Measurements from ENCODE around the gene SNIP1.

DNA sequence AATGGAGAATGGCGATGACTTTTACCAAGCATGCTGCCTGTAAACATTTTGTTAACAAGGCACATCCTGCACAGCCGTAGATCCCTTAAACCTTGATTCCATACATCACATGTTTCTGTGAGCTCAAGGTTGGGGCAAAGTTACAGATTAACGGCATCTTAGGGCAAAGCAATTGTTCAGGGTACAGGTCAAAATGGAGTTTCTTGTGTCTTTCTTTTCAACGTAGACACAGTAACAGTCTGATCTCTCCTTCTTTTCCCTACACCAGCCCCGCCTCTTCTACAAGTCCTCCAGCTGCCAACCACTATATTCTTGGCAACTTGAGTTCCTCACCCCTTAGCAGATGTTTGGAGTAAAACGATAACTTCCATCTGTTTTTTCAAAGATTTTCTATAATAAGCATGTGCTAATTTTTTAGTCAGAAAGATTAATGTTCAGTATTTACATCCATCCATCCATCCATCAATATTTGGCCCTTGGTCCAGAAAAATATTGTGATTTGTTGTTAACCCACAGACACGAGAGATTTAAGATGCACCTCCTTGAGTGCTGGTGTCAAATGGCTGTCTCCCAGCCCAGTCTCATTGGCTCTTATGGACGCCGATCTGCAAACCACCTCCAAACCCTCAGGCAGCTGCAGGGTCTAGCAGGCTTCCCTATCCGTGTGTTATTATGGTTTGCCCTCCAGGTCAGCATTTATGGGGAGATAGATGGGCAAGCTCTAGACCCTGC, 6.5 kb upstream of the SNIP1 start:
- no peak for TF ChIP-seq USF2 (IDR thresholded peaks at IDR 0.05; ENCODE audit: low read length)
- TF ChIP-seq TEAD4 (IDR thresholded peaks at IDR 0.05; ENCODE audit: low read depth, low read length), result no peak
- TF ChIP-seq, protein P1, sequence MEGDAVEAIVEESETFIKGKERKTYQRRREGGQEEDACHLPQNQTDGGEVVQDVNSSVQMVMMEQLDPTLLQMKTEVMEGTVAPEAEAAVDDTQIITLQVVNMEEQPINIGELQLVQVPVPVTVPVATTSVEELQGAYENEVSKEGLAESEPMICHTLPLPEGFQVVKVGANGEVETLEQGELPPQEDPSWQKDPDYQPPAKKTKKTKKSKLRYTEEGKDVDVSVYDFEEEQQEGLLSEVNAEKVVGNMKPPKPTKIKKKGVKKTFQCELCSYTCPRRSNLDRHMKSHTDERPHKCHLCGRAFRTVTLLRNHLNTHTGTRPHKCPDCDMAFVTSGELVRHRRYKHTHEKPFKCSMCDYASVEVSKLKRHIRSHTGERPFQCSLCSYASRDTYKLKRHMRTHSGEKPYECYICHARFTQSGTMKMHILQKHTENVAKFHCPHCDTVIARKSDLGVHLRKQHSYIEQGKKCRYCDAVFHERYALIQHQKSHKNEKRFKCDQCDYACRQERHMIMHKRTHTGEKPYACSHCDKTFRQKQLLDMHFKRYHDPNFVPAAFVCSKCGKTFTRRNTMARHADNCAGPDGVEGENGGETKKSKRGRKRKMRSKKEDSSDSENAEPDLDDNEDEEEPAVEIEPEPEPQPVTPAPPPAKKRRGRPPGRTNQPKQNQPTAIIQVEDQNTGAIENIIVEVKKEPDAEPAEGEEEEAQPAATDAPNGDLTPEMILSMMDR (IDR thresholded peaks at IDR 0.05; ENCODE audit: control extremely low read depth in 1 of 3, insufficient read depth in 1 of 3, low read depth in 1 of 3, low read length in 3 of 3), result no peak
- TF ChIP-seq CREB1 (IDR thresholded peaks at IDR 0.05), result no peak
- TF ChIP-seq SP2 (IDR thresholded peaks at IDR 0.05; ENCODE audit: low read length), result no peak
- no peak for TF ChIP-seq TAF1 (IDR thresholded peaks at IDR 0.05; ENCODE audit: low read depth, low read length)
- TF ChIP-seq POLR2A (IDR thresholded peaks at IDR 0.05; ENCODE audit: control extremely low read depth in 1 of 2, low read depth in 2 of 2, low read length in 2 of 2), result no peak
- TF ChIP-seq RAD21 (IDR thresholded peaks at IDR 0.05 in 1 of 2, conservative IDR thresholded peaks at IDR 0.05 in 1 of 2; ENCODE audit: low read depth in 2 of 2, low read length in 2 of 2), result no peak
- no peak for TF ChIP-seq HDAC6 (IDR thresholded peaks at IDR 0.05; ENCODE audit: low read depth, low read length)
- TF ChIP-seq POLR2AphosphoS5 (IDR thresholded peaks at IDR 0.05; ENCODE audit: low read depth, low read length), result no peak
- no peak for TF ChIP-seq TAF7 (optimal IDR thresholded peaks at IDR 0.05; ENCODE audit: borderline replicate concordance, low read depth, low read length)
